NCI-H187 (cell line): ENCODE results near the gene PTPN4.

Experiments
- DNase-seq, 2 experiments: peaks; one replicate each; lab custom pipeline; 2025; lab: John Stamatoyannopoulos, UW

Gene PTPN4

GRCh38 chr2:119859528-119859927, 99.8 kb downstream of the PTPN4 start:
- no peak for DNase-seq

- no peak for DNase-seq
These were observed 101.2 kb downstream of the PTPN4 start for GRCh38 chr2:119860924-119861323.

GRCh38 chr2:119862127-119862889, 102.6 kb downstream of the PTPN4 start:
- DNase-seq: no peak

GRCh38 chr2:119864318-119864717, 104.6 kb downstream of the PTPN4 start:
- DNase-seq: no peak

- no peak for DNase-seq
These were observed 112.0 kb downstream of the PTPN4 start for GRCh38 chr2:119871725-119872124.

GRCh38 chr2:119873350-119874315, 113.9 kb downstream of the PTPN4 start:
- no peak for DNase-seq

GRCh38 chr2:119879502-119879901, 119.8 kb downstream of the PTPN4 start:
- DNase-seq: no peak

- DNase-seq: no peak
These were observed 129.0 kb downstream of the PTPN4 start for GRCh38 chr2:119888680-119889079.

GRCh38 chr2:119897736-119898395, 138.1 kb downstream of the PTPN4 start:
- no peak for DNase-seq

- no peak for DNase-seq
These were observed 141.3 kb downstream of the PTPN4 start for GRCh38 chr2:119901013-119901412.

GRCh38 chr2:119910566-119910965, 150.8 kb downstream of the PTPN4 start:
- DNase-seq: no peak

GRCh38 chr2:119914266-119914665, 154.5 kb downstream of the PTPN4 start:
- DNase-seq: no peak

GRCh38 chr2:119921825-119922224, 162.1 kb downstream of the PTPN4 start:
- DNase-seq: no peak

GRCh38 chr2:119922699-119923098, 163.0 kb downstream of the PTPN4 start:
- DNase-seq: no peak

GRCh38 chr2:119929537-119929936, 169.8 kb downstream of the PTPN4 start:
- DNase-seq: no peak

GRCh38 chr2:119932809-119933208, 173.1 kb downstream of the PTPN4 start:
- no peak for DNase-seq

- DNase-seq: no peak
These were observed 174.6 kb downstream of the PTPN4 start for GRCh38 chr2:119934319-119934718.

GRCh38 chr2:119937680-119938079, 178.0 kb downstream of the PTPN4 start:
- DNase-seq: no peak

- DNase-seq: no peak
These were observed 180.2 kb downstream of the PTPN4 start for GRCh38 chr2:119939915-119940314.

GRCh38 chr2:119940856-119941255, 181.1 kb downstream of the PTPN4 start:
- DNase-seq: no peak

GRCh38 chr2:119941388-119941787, 181.7 kb downstream of the PTPN4 start:
- no peak for DNase-seq

- DNase-seq: no peak
These were observed 182.3 kb downstream of the PTPN4 start for GRCh38 chr2:119941981-119942513.
